Cardiac septum (tissue), 1 donor: ENCODE measurements around the gene XRCC6. TPM values are rescaled to one million over a fixed set of nuclear protein-coding genes. Genes with fewer than 3 reads are reported as not detected.
"Not testable (repeated sequence)": the region's sequence is repeated elsewhere in the genome, so short reads cannot be mapped to it uniquely, and the experiment has no call there.

Experiments
- DNase-seq: peaks from one replicate; pipeline ENCODE4 v3.0.0-alpha.2; 2020; ENCODE audit warnings: low spot score
- intact Hi-C: fragments of 100-400 bp; cut with DNase I; formaldehyde crosslinking; loops from one replicate; pipeline ENCODE4 v1.14.0; 2022
- total RNA-seq: library from RNA; stranded (reverse); fragmentation: NEBNext Ultra II Directional; extraction: Animal tissue kit (Norgen Biotek cat#: 25700); gene quantifications from one replicate; pipeline ENCODE4 v1.2.1, GENCODE V29; 2021
- donor health status: DM: no; HTN: no; CAD: no.

Gene XRCC6
- total RNA-seq, 1 donor from 2014 or later: 155 TPM

DNA sequence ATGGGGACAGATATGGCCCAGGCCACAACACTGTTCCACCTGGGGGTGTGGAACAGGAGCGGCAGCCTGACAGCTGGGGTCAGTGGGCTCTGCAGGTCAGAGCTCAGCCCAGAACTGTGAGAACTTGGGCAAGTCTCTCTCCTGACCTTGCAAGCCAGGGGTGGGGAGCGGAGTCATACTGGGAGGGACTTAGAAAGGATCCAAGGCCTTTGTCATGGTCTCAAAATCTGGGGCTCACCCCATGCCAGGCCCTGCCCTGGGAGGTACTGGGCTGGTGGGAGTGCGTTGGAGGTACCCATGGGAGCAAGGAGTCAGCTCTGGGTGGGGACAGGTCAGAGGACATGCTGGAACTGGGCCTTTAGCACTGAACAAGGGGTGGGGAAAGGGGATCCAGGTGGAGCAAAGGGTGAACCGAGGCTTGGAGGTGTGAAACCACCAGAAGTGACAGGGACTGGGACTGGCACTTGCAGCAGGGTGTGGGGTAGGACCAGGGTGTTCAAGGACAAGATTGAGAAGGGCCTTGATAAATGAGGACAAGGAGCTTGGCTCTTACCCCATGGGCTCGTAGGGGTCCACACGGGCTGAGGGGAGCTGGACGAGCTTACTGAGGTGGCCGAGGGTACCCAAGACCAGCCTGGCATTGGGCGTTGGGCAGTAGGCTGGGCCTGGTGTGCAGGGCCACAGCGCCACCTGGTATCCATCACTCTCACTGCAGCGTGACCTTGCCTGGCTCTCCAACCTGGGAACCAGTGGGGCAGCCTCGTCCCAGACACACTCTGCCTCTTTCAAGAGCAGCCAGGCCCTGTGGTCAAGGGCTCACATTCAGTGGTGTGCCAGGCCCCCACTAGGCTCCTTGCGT is 24.1 kb upstream of the XRCC6 start:
- intact Hi-C loops: loop anchor here (2.0 to 5.0 kb wide), 4 partner anchors 20 to 195 kb away; partner anchors contain the start of gene POLR3H
- DNase-seq: no peak

DNA sequence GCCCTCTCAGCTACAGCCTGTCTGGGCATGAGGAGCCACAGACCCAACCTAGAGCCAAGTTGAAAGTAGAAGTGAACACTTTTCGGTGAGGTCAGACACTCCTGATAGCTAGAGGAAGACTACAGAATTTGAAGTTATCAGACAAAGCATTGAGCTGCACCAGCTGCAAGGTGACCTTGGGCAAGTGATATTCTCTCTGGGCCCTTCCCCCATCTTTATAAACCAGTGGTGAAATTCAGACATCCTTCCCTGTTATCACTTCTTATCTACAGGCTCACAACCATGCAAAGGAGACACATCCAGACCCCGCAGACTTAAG is 23.5 kb upstream of the XRCC6 start:
- intact Hi-C loops: loop anchor here (2.0 to 5.0 kb wide), 4 partner anchors 21 to 195 kb away; partner anchors contain the start of gene POLR3H
- DNase-seq: no peak

GRCh38 chr22:41598081-41598480 is 23.0 kb upstream of the XRCC6 start:
- intact Hi-C loops: loop anchor here (5.0 kb wide), 3 partner anchors 41 to 196 kb away; partner anchors contain the start of gene POLR3H
- DNase-seq: no peak

DNA sequence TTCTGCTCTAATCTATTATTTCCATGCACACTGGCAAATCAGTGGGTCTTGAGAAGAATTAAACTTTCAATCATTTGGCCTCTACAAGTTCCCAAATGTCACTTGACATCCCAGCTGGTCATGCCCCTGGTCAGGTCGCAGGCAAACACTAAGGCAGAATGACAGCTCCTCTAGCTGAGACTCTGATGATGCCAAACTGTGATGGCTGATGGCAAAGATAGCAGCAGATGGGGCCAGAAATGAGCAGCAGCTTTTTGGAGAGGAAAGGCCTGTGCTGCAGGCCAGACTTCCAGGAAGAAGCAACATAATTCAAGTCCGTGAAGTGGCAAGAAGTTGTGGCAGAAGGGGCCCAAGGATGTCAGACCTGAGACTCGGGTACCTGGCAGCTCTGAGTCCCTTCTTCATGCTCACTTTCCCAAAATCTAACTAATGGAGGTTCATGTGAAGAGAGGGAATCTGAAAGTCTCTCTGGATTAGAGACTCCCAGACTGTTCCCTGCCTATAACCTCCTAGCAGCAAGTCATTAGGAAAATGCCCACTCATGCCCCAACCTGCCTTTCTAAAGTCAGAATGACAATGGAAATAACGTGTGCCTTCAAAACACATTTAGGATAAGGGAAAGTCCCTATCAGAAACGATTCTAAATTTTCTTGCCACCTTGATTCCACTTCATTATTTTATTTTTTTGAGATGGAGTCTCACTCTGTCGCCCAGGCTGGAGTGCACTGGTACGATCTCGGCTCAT is 22.0 kb upstream of the XRCC6 start:
- DNase-seq: no peak
- intact Hi-C loops: loop anchor here (5.0 kb wide), 3 partner anchors 42 to 197 kb away; partner anchors contain the start of gene POLR3H

DNA sequence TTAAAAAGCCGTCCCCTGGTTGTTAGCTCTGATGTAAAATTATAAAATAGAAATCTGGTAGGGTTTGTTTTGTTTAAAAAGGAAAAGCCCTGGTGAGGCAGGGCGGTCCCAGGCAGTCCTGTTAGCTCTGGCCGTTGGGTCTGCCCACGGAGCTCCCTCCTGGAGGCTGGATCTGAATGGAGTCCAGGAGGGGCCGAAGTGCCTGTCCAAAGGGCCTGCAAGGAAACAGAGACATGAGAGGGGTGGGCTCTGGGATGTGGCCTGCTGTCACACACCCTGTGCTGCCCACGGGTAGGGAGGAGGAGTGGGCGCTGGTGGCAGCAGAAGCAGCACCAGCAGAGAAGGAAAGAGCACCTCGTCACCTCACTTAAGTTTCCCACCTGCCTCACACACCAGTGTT is 20.1 kb upstream of the XRCC6 start:
- no peak for DNase-seq
- intact Hi-C loops: no loop called here

- DNase-seq: no peak
- intact Hi-C loops: no loop called here
Measured at GRCh38 chr22:41603873-41604332, 17.2 kb upstream of the XRCC6 start.

GRCh38 chr22:41608386-41608785 is 12.7 kb upstream of the XRCC6 start:
- intact Hi-C loops: no loop called here
- DNase-seq: no peak

GRCh38 chr22:41612603-41613306 is 8.3 kb upstream of the XRCC6 start:
- no peak for DNase-seq
- intact Hi-C loops: no loop called here

DNA sequence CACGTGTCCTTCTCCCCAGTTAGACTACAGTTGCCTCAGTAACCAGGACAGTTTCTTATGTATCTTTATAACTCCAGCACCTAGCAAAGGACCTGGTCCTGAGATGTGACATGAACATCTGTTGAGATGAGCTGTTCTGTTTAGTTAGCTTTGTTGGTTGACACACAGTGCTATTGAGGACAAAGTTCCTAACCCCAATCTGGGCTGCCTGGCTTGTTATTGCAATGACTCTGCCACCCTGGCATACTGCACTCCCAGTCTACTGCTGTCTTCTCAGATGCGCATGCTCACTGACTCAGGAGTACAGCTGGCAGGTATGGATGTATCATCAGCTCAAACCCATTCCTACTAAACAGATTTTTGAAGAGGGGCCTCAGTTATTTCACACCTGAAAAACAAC is 7.6 kb upstream of the XRCC6 start:
- intact Hi-C loops: no loop called here
- DNase-seq: no peak

GRCh38 chr22:41619979-41620588 is 1.0 kb upstream of the XRCC6 start:
- DNase-seq: no peak
- intact Hi-C loops: no loop called here

DNA sequence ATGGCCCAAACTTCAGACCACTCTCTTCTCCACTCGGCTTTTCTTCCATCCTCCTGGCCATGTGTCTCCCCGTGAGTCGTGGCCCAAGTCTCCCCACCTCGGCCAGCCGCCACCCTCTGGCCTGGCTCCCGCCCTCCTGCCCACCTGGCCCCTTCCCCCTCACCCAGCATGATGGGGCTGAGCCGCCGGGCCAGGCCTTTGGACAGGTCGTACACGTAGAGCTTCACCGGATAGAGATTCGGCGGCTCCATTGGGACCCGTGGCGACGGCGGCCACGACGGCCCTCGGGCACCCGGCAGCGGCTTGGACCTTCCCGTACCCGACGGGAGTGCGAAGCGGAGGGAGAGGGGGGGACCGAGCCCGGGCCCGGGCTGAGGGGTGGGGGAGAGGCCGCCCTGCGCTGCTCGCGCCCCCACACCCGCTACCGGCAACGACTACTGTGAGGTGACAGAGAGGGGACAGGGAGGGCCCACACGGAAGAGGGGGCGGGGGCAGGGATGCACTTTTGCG is 451 bp upstream of the XRCC6 start, which contains the start of gene DESI1:
DESI1 (minus strand) TSS at position 455 of the 510 bp plus-strand sequence; CDS start at position 251, 204 bp downstream.
- intact Hi-C loops: no loop called here
- no peak for DNase-seq

GRCh38 chr22:41621911-41622179 is 750 bp downstream of the XRCC6 start:
- intact Hi-C loops: no loop called here
- DNase-seq: no peak

- no peak for DNase-seq
- intact Hi-C loops: no loop called here
Measured at GRCh38 chr22:41625577-41625976, 4.5 kb downstream of the XRCC6 start.

GRCh38 chr22:41631115-41631514 is 10.0 kb downstream of the XRCC6 start:
- intact Hi-C loops, DNase-seq: not testable (repeated sequence)

GRCh38 chr22:41631615-41632014 is 10.5 kb downstream of the XRCC6 start:
- not testable (repeated sequence) for DNase-seq

GRCh38 chr22:41634610-41635009 is 13.5 kb downstream of the XRCC6 start:
- DNase-seq: not testable (repeated sequence)

More at GRCh38 chr22:41631615-41632014, 10.5 kb downstream of the XRCC6 start:
- intact Hi-C loops: not testable (repeated sequence)

GRCh38 chr22:41636467-41636866 is 15.4 kb downstream of the XRCC6 start:
- intact Hi-C loops: no loop called here
- DNase-seq: no peak

More at GRCh38 chr22:41634610-41635009, 13.5 kb downstream of the XRCC6 start:
- intact Hi-C loops: not testable (repeated sequence)

DNA sequence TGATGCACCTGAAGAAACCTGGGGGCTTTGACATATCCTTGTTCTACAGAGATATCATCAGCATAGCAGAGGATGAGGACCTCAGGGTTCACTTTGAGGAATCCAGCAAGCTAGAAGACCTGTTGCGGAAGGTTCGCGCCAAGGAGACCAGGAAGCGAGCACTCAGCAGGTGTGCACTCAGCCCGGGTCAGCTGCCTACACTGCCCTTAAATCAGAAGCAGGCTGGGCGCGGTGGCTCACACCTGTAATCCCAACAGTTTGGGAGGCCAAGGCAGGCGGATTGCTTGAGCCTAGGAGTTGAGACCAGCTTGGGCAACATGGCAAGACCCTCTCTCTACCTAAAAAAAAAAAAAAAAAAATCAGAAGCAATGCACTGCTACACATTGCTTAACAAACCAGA is 16.5 kb downstream of the XRCC6 start:
- DNase-seq, intact Hi-C loops: not testable (repeated sequence)

- intact Hi-C loops: no loop called here
- DNase-seq: no peak
Measured at GRCh38 chr22:41638124-41638523, 17.0 kb downstream of the XRCC6 start.
